Fibroblast of gingiva (primary cell): ENCODE data around the gene PTPRG.

Experiments used
- DNase-seq: peaks from one replicate; pipeline ENCODE4 v3.0.0-alpha.2; 2011; ENCODE audit warnings: low read depth

Gene PTPRG

DNA sequence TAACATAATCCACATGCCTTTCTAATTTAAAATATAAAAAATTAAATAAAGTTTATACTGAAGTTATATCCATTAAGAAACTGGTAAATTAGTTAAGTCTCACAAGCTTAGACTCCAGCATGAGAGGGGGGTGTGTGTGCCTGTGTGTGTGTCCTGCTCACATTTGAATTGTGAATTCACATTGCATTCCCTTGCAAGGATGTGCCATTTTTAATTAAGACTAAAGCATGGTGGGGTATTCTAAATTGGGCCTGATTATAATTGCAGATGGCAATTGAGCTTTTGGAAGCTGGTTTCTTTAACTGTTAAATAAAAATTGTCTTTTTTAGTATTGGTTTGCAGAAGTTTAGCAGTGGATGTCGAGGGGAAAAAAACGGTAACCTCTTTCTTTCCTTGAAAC, 56.9 kb downstream of the PTPRG start:
- no peak for DNase-seq

DNA sequence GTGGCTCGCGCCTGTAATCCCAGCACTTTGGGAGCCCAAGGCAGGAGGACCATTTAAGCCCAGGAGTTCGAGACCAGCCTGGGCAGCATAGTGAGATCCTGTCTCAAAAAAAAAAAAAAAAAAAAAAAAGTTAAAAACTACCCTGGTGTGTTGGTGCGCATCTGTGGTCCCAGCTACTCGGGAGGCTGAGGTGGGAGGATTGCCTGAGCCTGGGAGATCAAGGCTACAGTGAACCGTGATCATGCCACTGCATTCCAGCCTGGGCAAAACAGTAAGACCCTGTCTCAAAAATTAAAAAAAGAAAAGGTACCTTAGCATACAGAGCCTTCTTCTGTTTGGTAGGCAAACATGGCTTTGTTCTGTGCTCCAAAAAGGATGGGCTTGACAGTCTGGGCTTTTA, 57.5 kb downstream of the PTPRG start:
- no peak for DNase-seq

DNA sequence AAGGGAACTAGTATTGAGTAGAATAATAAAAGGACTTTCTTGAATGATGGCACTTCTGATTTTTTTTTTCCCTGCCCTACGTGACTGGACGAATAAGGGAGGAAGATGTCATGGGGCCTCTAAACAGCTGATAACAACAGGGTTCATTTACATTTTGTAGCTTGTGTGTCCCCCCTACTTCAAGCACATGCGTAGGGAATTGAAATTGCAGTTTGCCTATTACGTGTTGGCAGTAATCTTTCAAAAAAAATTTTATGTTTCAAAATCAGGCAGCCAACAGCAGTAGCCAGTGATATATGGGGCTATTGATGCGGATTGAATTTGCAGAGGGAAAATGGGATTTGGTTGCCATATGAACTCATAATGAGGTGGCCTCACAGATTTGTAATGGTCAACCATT, 58.7 kb downstream of the PTPRG start:
- no peak for DNase-seq

DNA sequence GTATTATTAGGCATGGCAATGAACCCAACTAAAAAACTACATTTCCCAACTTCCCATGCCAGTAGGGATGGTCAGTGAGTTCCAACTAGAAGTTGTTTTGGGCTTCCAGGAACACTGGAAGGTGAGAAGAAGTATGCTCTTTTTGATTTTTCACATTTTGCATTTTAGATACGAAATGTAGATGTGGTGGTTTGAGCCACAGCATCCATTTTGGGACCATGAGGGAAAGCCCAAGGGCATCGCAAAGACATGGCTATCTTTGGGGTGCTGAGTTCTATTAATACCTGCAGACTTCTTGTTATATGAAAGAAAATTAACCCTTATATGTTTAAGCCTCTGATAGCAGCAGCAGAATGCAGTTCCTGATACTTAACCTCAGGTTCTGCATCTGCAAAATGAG, 62.9 kb downstream of the PTPRG start:
- DNase-seq: no peak

DNA sequence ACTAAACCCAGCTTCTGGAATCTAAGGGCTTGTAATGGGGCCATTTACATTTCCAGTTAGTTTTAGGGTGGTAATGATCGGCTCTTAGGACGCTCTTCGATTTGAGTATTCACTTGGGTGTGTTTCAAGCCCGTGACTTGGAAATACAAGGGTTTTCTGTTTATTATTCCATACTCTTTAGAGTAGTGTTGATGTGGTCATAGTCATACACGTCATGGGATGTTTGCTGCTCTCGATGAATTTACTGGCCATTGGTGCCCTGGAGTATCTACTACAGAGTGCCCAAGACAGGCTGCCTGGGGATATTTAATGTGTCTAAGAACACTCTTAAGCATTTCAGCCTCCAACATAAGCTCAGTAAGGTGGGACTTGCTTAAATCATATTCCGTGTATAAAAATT, 64.1 kb downstream of the PTPRG start:
- no peak for DNase-seq

GRCh38 chr3:61626484-61626883, 65.1 kb downstream of the PTPRG start:
- no peak for DNase-seq

GRCh38 chr3:61627768-61628185, 66.4 kb downstream of the PTPRG start:
- DNase-seq: peak; percentile 84

DNA sequence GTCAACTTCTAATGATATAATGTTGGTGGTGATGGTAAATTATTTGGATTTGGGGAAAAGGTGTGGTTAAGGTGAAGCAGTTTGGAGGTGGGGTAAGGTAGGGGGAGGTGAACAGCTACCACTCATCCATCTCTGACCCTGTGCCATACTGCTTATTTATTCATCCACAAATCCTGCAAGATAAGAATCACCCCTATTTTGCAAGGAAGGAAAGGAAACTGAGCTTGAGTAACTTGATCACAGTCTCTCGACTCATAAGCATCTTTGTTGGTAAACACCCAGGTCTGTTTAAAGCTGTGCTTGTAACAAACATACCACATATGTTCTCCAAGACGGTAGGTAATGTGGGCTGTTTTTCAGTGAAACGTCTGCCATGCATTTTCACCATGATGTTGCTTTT, 67.3 kb downstream of the PTPRG start:
- no peak for DNase-seq

DNA sequence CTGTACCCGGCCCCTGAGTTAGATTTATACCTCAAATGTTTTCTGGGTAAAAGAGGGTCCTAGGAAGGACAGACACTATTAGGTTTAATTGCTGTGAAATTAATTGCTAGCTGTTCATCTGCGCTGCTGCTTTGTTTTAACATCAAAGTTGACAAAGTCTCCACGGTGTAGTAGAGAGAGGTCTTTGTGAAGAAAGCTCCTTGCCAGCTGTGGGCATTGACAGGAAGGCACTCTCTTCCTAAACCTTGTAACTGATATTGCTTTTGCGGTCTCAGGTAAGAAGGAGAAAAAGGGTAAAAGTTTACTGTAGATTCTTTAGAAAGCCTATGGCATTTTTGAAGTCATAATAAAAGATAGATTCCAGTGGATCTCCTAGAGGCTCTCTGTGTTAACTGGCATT, 68.1 kb downstream of the PTPRG start:
- no peak for DNase-seq

DNA sequence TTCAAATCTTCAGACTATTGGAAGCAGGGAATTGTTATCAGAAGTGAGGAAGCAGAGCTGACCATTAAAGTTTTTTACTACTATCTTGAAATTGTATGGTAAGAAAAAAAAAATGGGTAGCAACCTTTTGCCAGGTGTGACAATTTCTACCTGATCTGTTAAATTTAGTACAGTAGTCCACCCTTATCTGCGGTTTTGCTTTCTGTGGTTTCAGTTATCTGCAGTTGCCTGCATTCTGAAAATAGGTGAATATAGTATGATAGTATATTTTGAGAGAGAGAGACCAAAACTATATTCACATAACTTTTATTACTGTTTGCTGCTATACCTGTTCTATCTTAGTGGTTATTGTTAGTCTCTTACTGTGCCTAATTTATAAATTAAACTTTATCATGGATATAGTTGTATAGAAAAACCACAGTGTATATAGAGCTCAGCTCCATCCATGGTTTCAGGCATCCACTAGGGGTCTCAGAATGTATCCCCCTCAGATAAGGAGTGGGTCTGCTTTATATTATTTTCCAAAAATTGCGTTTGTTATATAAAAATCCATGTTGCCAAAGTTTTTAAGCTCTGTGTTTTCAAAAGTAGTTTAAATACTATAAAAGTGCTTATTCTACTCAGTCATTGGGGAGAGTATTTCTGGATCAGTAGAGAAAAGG, 69.9 kb downstream of the PTPRG start:
- no peak for DNase-seq

DNA sequence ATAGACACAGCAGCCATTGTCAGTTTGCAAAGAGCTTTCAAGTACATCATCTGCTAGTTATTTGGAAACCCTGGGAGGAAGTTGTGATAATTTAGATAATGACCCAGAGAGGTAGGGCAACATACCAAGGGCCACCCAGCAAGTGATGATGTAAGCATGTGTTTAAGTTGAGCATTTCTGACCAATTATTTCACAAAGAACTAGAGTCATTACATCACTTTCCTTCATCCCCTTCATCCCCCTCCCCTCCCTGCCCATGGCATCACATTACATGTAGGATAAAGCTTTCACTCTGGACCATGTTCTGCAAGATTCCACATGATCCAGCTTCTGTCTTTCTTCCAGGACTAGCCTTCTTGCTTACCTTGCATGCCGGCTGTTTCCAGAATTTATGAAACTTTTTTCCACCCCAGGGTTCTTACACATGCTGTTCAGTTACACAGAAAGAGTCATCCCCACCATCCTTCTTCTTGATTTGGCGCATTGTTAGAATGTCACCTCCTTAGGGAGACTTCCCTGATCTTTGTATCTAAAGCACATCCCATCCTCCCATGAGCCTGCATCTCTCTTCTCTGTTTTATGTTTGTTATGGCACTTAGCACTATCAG, 71.3 kb downstream of the PTPRG start:
- DNase-seq: peak; percentile 63

DNA sequence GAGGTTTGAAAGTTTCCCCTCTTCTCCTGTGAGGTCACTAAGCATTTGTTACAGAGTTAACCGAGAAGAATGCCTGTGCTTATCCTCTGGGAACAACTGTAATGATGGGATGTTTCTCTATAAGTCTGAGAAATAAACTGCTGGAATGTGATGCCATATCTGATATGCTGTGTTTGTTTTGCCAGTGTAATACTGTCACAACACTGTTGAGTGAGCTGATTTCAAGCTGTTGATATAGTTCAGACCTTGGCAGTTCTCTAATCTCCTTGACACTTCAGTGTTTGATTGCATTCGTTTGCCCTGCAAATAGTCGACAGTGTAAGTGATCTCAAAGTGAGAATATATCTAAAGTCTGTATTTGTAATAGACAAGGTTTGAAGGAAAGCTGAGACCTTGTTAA, 73.3 kb downstream of the PTPRG start:
- peak; percentile 11 for DNase-seq

GRCh38 chr3:61637088-61638051, 76.0 kb downstream of the PTPRG start:
- DNase-seq: peak; percentile 34

DNA sequence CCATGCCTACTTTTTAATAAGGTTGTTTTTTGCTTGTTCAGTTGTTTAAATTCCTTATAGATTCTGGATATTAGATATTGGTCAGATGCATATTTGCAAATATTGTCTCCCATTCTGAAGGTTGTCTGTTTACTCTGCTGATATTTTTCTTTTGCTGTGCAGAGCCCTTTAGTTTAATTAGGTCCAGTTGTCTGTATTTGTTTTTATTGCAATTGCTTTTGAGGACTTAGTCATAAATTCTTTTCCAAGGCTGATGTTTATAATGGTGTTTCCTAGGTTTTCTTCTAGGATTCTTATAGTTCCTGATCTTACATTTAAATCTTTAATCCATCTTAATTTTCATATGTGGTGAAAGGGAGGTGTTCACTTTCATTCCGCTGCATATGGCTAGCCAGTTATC, 77.4 kb downstream of the PTPRG start:
- DNase-seq: peak; percentile 65

DNA sequence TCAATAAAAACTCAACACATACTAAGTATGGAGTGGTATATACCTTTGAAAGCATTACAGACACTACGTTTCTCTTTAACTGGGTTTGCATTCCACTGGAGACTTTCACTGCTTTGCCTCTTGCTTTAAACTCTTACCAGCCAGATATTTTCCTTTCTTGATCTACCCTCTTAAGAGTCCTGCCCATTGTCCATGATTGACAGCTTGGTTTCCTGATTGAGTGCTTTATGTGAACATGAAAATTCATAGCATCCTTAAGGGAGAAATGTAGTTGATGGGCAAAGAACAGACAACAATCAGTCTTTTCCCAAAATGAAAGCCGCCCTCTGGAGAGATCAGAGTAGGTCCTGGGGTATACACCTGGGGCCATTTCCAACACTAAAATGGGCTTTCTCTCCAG, 78.6 kb downstream of the PTPRG start:
- no peak for DNase-seq

GRCh38 chr3:61645148-61645547, 83.8 kb downstream of the PTPRG start:
- DNase-seq: no peak

DNA sequence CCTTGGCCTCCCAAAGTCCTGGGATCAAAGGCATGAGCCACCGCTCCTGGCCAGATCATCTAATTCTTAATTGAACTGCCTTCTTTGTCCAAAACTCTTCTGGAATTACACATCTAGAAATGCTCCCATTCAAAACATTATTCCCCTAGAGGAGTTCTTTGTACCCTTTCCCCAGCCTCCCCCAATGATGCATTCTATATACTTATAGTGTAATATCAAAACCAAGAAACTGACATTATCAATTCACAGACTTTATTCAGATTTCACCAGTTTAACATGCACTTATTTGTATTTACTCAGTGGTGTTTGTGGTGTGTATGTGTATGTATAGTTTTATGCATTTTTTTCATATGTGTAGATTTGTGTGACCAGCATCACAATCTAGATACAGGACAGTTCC, 85.0 kb downstream of the PTPRG start:
- DNase-seq: no peak

DNA sequence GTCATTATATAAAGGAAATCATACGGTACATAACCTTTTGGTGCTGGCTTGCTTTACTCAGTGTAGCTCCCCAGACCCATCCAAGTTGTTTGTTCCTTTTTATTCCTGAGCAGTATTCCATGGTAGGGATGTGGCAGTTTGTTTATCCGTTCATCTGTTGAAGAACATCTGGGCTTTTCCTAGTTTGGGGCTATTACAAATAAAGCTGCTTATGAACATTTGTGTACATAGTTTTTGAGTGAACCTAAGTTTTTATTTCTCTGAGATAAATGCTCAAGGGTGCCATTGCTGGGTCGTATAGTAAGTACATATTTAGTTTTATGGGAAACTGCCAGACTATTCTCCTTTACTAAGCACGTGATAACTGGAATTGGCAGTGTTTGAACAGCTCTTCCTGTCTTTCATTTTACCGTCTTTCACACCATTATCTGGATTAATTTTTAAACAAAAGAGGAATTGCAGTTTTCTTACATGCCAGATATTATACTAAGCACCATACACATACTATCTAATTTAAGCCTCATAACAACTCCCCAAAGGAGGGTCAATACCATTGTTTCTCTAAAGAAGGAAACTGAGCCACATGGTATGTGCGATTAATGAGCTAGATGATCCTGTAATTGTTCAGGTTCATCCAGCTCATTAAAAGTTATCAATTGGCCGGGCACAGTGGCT, 85.6 kb downstream of the PTPRG start:
- no peak for DNase-seq

DNA sequence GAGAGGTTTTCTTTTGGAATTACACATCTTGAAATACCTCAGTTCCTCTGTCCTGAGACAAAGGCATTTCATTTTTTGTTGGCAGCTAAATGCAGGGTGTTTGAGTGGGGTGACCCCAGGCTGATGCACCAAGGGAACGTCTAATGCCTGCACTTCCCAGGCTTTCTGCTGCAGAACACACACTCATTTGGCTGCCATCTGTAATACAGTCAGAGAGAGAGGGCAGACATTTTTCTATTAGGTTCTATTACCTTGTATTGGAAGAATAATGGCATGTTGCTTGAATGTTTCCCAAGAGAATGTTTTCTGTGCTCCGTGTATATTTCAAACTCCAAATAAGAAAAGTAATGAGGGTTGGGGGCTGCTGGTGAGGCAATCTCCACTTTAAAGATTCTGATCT, 87.1 kb downstream of the PTPRG start:
- no peak for DNase-seq

GRCh38 chr3:61649381-61650170, 88.2 kb downstream of the PTPRG start:
- DNase-seq: no peak

GRCh38 chr3:61650276-61650675, 88.9 kb downstream of the PTPRG start:
- DNase-seq: peak; percentile 77
